ENCODE measurements around the gene LDB3.

The LDB3 gene

GRCh38 chr10:86710987-86711512 is 42.7 kb downstream of the LDB3 start:
- Histone ChIP-seq H3K9me3 (replicated peaks; ENCODE audit: insufficient read depth, low read length) (no peaks in the 10 kb centered on the region), H3K36me3 (replicated peaks; ENCODE audit: insufficient read depth, low read length) (no peaks in the 10 kb centered on the region), H2AFZ (ENCODE audit: low read length) (peak overlapping the region; percentile 98), H3K4me2 (ENCODE audit: low read depth, low read length) (peak overlapping the region; percentile 59; the same call in 1 of the 2 replicates), H3K4me1 (ENCODE audit: low read length) (peaks cover 9% of the 10 kb centered on the region; the same call in 1 of the 2 replicates), H3F3A (ENCODE audit: insufficient read depth, low read length) (peaks cover 4% of the 10 kb centered on the region; the same call in 1 of the 2 replicates), H4K20me1 (ENCODE audit: insufficient read depth, low read length) (no peaks in the 10 kb centered on the region), H3K79me2 (ENCODE audit: low read length) (no peaks in the 10 kb centered on the region), H3K4me3 (ENCODE audit: low read length) (peak overlapping the region; percentile 73), H3K9ac (ENCODE audit: low read length) (peak overlapping the region; percentile 77), H3K9me2 (replicated peaks; ENCODE audit: insufficient read depth, low read length) (no peaks in the 10 kb centered on the region), H3K27me3 (replicated peaks; ENCODE audit: insufficient read depth, low read length) (no peaks in the 10 kb centered on the region), H3K27ac (ENCODE audit: low read length) (peak overlapping the region; percentile 49; the same call in 1 of the 2 replicates)
- no peak for TF ChIP-seq EZH2phosphoT487 (IDR thresholded peaks at IDR 0.05; ENCODE audit: low read length)
- peak; percentile 71 for TF ChIP-seq CTCF (IDR thresholded peaks at IDR 0.05; ENCODE audit: low read length)
- TF ChIP-seq EZH2 (optimal IDR thresholded peaks at IDR 0.05; ENCODE audit: low read depth, low read length): no peak
- DNase-seq: peak; percentile 86

GRCh38 chr10:86711513-86712316 is 43.4 kb downstream of the LDB3 start:
- peaks cover 4% of the 10 kb centered on the region; the same call in 1 of the 2 replicates for H3F3A ChIP-seq (ENCODE audit: insufficient read depth, low read length)
- TF ChIP-seq EZH2phosphoT487 (IDR thresholded peaks at IDR 0.05; ENCODE audit: low read length) (no peak), CTCF (IDR thresholded peaks at IDR 0.05; ENCODE audit: low read length) (no peak), EZH2 (optimal IDR thresholded peaks at IDR 0.05; ENCODE audit: low read depth, low read length) (no peak)
- peak; percentile 45 for DNase-seq

GRCh38 chr10:86712317-86712707 is 44.0 kb downstream of the LDB3 start:
- H3F3A ChIP-seq (ENCODE audit: insufficient read depth, low read length): peaks cover 4% of the 10 kb centered on the region; the same call in 1 of the 2 replicates
- H3K4me3 ChIP-seq (ENCODE audit: low read length): peak overlapping the region; percentile 79
- peak overlapping the region; percentile 99 for H2AFZ ChIP-seq (ENCODE audit: low read length)

More at GRCh38 chr10:86711513-86712316, 43.4 kb downstream of the LDB3 start:
- Histone ChIP-seq H3K9ac (ENCODE audit: low read length) (peak overlapping the region; percentile 79), H3K4me1 (ENCODE audit: low read length) (peaks cover 9% of the 10 kb centered on the region; the same call in 1 of the 2 replicates), H3K79me2 (ENCODE audit: low read length) (no peaks in the 10 kb centered on the region), H3K27me3 (replicated peaks; ENCODE audit: insufficient read depth, low read length) (no peaks in the 10 kb centered on the region), H3K4me3 (ENCODE audit: low read length) (peak overlapping the region; percentile 79), H3K9me3 (replicated peaks; ENCODE audit: insufficient read depth, low read length) (no peaks in the 10 kb centered on the region), H3K27ac (ENCODE audit: low read length) (peak overlapping the region; percentile 49; the same call in 1 of the 2 replicates), H3K4me2 (ENCODE audit: low read depth, low read length) (peak overlapping the region; percentile 73), H4K20me1 (ENCODE audit: insufficient read depth, low read length) (no peaks in the 10 kb centered on the region), H3K36me3 (replicated peaks; ENCODE audit: insufficient read depth, low read length) (no peaks in the 10 kb centered on the region), H3K9me2 (replicated peaks; ENCODE audit: insufficient read depth, low read length) (no peaks in the 10 kb centered on the region), H2AFZ (ENCODE audit: low read length) (peak overlapping the region; percentile 99)

More at GRCh38 chr10:86712317-86712707, 44.0 kb downstream of the LDB3 start:
- peak overlapping the region; percentile 79 for H3K9ac ChIP-seq (ENCODE audit: low read length)
- no peaks in the 10 kb centered on the region for H3K27me3 ChIP-seq (replicated peaks; ENCODE audit: insufficient read depth, low read length)
- H3K27ac ChIP-seq (ENCODE audit: low read length): peak overlapping the region; percentile 28; the same call in 1 of the 2 replicates
- H3K79me2 ChIP-seq (ENCODE audit: low read length): no peaks in the 10 kb centered on the region
- no peaks in the 10 kb centered on the region for H3K36me3 ChIP-seq (replicated peaks; ENCODE audit: insufficient read depth, low read length)
- H3K9me3 ChIP-seq (replicated peaks; ENCODE audit: insufficient read depth, low read length): no peaks in the 10 kb centered on the region
- TF ChIP-seq CTCF (IDR thresholded peaks at IDR 0.05; ENCODE audit: low read length) (no peak), EZH2phosphoT487 (IDR thresholded peaks at IDR 0.05; ENCODE audit: low read length) (no peak), EZH2 (optimal IDR thresholded peaks at IDR 0.05; ENCODE audit: low read depth, low read length) (no peak)
- H3K4me2 ChIP-seq (ENCODE audit: low read depth, low read length): peak overlapping the region; percentile 73
- DNase-seq: peak; percentile 24
- peaks cover 9% of the 10 kb centered on the region; the same call in 1 of the 2 replicates for H3K4me1 ChIP-seq (ENCODE audit: low read length)
- H4K20me1 ChIP-seq (ENCODE audit: insufficient read depth, low read length): no peaks in the 10 kb centered on the region
- no peaks in the 10 kb centered on the region for H3K9me2 ChIP-seq (replicated peaks; ENCODE audit: insufficient read depth, low read length)
